ENCODE results near the gene AGGF1.
A peak's percentile ranks its signal among the peaks of the same experiment; 100 is the strongest.

Gene AGGF1

GRCh38 chr5:77073667-77074066 lies 43.5 kb downstream of the AGGF1 start:
- TF ChIP-seq EZH2phosphoT487 (conservative IDR thresholded peaks at IDR 0.05; ENCODE audit: low read length) = no peak
- TF ChIP-seq, protein P1, sequence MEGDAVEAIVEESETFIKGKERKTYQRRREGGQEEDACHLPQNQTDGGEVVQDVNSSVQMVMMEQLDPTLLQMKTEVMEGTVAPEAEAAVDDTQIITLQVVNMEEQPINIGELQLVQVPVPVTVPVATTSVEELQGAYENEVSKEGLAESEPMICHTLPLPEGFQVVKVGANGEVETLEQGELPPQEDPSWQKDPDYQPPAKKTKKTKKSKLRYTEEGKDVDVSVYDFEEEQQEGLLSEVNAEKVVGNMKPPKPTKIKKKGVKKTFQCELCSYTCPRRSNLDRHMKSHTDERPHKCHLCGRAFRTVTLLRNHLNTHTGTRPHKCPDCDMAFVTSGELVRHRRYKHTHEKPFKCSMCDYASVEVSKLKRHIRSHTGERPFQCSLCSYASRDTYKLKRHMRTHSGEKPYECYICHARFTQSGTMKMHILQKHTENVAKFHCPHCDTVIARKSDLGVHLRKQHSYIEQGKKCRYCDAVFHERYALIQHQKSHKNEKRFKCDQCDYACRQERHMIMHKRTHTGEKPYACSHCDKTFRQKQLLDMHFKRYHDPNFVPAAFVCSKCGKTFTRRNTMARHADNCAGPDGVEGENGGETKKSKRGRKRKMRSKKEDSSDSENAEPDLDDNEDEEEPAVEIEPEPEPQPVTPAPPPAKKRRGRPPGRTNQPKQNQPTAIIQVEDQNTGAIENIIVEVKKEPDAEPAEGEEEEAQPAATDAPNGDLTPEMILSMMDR (IDR thresholded peaks at IDR 0.05; ENCODE audit: insufficient read depth, low read length, poor library complexity, severe bottlenecking) = no peak
- H3K9ac ChIP-seq (ENCODE audit: low read length) = no peak overlapping the region
- H3F3A ChIP-seq (ENCODE audit: insufficient read depth) = peaks cover 18% of the 10 kb centered on the region
- no peaks in the 10 kb centered on the region for H4K20me1 ChIP-seq (ENCODE audit: low read depth, low read length)
- H3K79me2 ChIP-seq (ENCODE audit: insufficient read depth, low read length) = no peaks in the 10 kb centered on the region
- no peak overlapping the region for H3K4me2 ChIP-seq (ENCODE audit: low read depth, low read length, poor library complexity, severe bottlenecking)
- no peak overlapping the region for H3K4me3 ChIP-seq (ENCODE audit: insufficient read depth, low read length, poor library complexity, severe bottlenecking)
- 0 out of 2 replicates have a peak, but pooled peaks cover 4% of the 10 kb centered on the region for H3K36me3 ChIP-seq (ENCODE audit: low read length)
- H3K9me3 ChIP-seq (ENCODE audit: insufficient read depth, low read length) = no peaks in the 10 kb centered on the region
- H2AFZ ChIP-seq (ENCODE audit: low read depth, low read length, severe bottlenecking) = no peak overlapping the region
- H3K9me2 ChIP-seq (replicated peaks; ENCODE audit: insufficient read depth, low read length) = no peaks in the 10 kb centered on the region
- no peak overlapping the region for H3K27ac ChIP-seq (ENCODE audit: low read depth, low read length)
- no peaks in the 10 kb centered on the region for H3K27me3 ChIP-seq (ENCODE audit: low read length)

- H3K27me3 ChIP-seq (ENCODE audit: low read length) = no peaks in the 10 kb centered on the region
- no peak overlapping the region for H3K4me3 ChIP-seq (ENCODE audit: insufficient read depth, low read length, poor library complexity, severe bottlenecking)
- H3K9me2 ChIP-seq (replicated peaks; ENCODE audit: insufficient read depth, low read length) = no peaks in the 10 kb centered on the region
- no peaks in the 10 kb centered on the region for H3K79me2 ChIP-seq (ENCODE audit: insufficient read depth, low read length)
- no peak overlapping the region for H3K9ac ChIP-seq (ENCODE audit: low read length)
- H3F3A ChIP-seq (ENCODE audit: insufficient read depth) = peaks cover 23% of the 10 kb centered on the region
- H3K36me3 ChIP-seq (ENCODE audit: low read length) = 0 out of 2 replicates have a peak, but pooled peaks cover 4% of the 10 kb centered on the region
- no peak overlapping the region for H3K4me2 ChIP-seq (ENCODE audit: low read depth, low read length, poor library complexity, severe bottlenecking)
- no peak overlapping the region for H2AFZ ChIP-seq (ENCODE audit: low read depth, low read length, severe bottlenecking)
- TF ChIP-seq EZH2phosphoT487 (conservative IDR thresholded peaks at IDR 0.05; ENCODE audit: low read length) = no peak
- TF ChIP-seq, protein P1 (IDR thresholded peaks at IDR 0.05; ENCODE audit: insufficient read depth, low read length, poor library complexity, severe bottlenecking) = no peak
- H3K9me3 ChIP-seq (ENCODE audit: insufficient read depth, low read length) = no peaks in the 10 kb centered on the region
- no peak overlapping the region for H3K27ac ChIP-seq (ENCODE audit: low read depth, low read length)
- no peaks in the 10 kb centered on the region for H4K20me1 ChIP-seq (ENCODE audit: low read depth, low read length)
These were observed 44.5 kb downstream of the AGGF1 start for GRCh38 chr5:77074745-77075144.

GRCh38 chr5:77076961-77077828 lies 47.0 kb downstream of the AGGF1 start:
- no peak for TF ChIP-seq EZH2phosphoT487 (conservative IDR thresholded peaks at IDR 0.05; ENCODE audit: low read length)
- TF ChIP-seq, protein P1 (IDR thresholded peaks at IDR 0.05; ENCODE audit: insufficient read depth, low read length, poor library complexity, severe bottlenecking) = peak; percentile 64
- H3K4me3 ChIP-seq (ENCODE audit: insufficient read depth, low read length, poor library complexity, severe bottlenecking) = peak overlapping the region; percentile 35
- no peaks in the 10 kb centered on the region for H4K20me1 ChIP-seq (ENCODE audit: low read depth, low read length)
- H3K27me3 ChIP-seq (ENCODE audit: low read length) = no peaks in the 10 kb centered on the region
- H3K79me2 ChIP-seq (ENCODE audit: insufficient read depth, low read length) = no peaks in the 10 kb centered on the region
- H3K36me3 ChIP-seq (ENCODE audit: low read length) = 0 out of 2 replicates have a peak, but pooled peaks cover 5% of the 10 kb centered on the region
- H3K9ac ChIP-seq (ENCODE audit: low read length) = peak overlapping the region; percentile 25; the same call in 1 of the 2 replicates
- no peaks in the 10 kb centered on the region for H3K9me3 ChIP-seq (ENCODE audit: insufficient read depth, low read length)
- H3K27ac ChIP-seq (ENCODE audit: low read depth, low read length) = no peak overlapping the region
- H3K9me2 ChIP-seq (replicated peaks; ENCODE audit: insufficient read depth, low read length) = no peaks in the 10 kb centered on the region
- peaks cover 23% of the 10 kb centered on the region for H3F3A ChIP-seq (ENCODE audit: insufficient read depth)
- peak overlapping the region; percentile 44 for H3K4me2 ChIP-seq (ENCODE audit: low read depth, low read length, poor library complexity, severe bottlenecking)
- H2AFZ ChIP-seq (ENCODE audit: low read depth, low read length, severe bottlenecking) = no peak overlapping the region
